Kidney (tissue), 14 donors: ENCODE data around the gene YJU2. TPM values are rescaled to one million over a fixed set of nuclear protein-coding genes. Genes with fewer than 3 reads are reported as not detected.

Experiments used
- DNase-seq, 5 donors: peaks; one replicate each; pipeline ENCODE4 v3.0.0-alpha.2; 2013 to 2020
- FAIRE-seq: peaks from 2 replicates; lab custom pipeline; 2012; peaks lifted over from hg19 to GRCh38; lab: Jason Lieb, UNC
- H3K27ac ChIP-seq, 2 donors: one replicate each; pipeline ENCODE4 v1.7.0; 2013; ENCODE audit warnings: low read depth in 2 of 2, low read length in 2 of 2, inconsistent platforms in 1 of 2
- H3K27me3 ChIP-seq: one replicate; pipeline ENCODE4 v1.7.1; 2013; ENCODE audit warnings: low read length, inconsistent platforms; ENCODE audit not compliant: control insufficient read depth, insufficient read depth
- H3K36me3 ChIP-seq, 3 donors: one replicate each; pipeline versions ENCODE4 v1.7.0 to v1.7.1; 2013; ENCODE audit warnings: low read length in 3 of 3, control low read depth in 1 of 3, inconsistent platforms in 1 of 3; ENCODE audit not compliant: insufficient read depth in 3 of 3, control insufficient read depth in 2 of 3
- H3K4me1 ChIP-seq, 3 donors: one replicate each; pipeline versions ENCODE4 v1.7.0 to v1.7.1; 2013; ENCODE audit warnings: low read length in 3 of 3, inconsistent platforms in 1 of 3, low read depth in 1 of 3; ENCODE audit not compliant: control insufficient read depth in 2 of 3, insufficient read depth in 2 of 3
- H3K4me3 ChIP-seq, 3 donors: one replicate each; pipeline versions ENCODE4 v1.7.0 to v1.8.1; 2013; ENCODE audit warnings: low read length in 3 of 3, control low read depth in 1 of 3, inconsistent platforms in 1 of 3
- H3K9ac ChIP-seq, 3 donors: one replicate each; pipeline versions ENCODE4 v1.7.0 to v1.7.1; 2013; ENCODE audit warnings: low read length in 3 of 3, control low read depth in 1 of 3, inconsistent platforms in 1 of 3
- H3K9me3 ChIP-seq, 3 donors: one replicate each; pipeline versions ENCODE4 v1.7.0 to v1.7.1; 2013; ENCODE audit warnings: low read length in 3 of 3, control low read depth in 1 of 3, inconsistent platforms in 1 of 3; ENCODE audit not compliant: control insufficient read depth in 2 of 3, insufficient read depth in 1 of 3
- CTCF ChIP-seq: IDR thresholded peaks from 3 replicates; pipeline ENCODE4 v1.5.1; 2012; ENCODE audit warnings: mild to moderate bottlenecking, moderate library complexity, borderline replicate concordance; ENCODE audit not compliant: insufficient read depth; ENCODE audit errors: extremely low read depth
- intact Hi-C: fragments of 100-400 bp; cut with DNase I; formaldehyde crosslinking; loops from one replicate; pipeline ENCODE4 v1.11.1; 2022
- polyA plus RNA-seq: library from polyadenylated mRNA; stranded (reverse); fragments of 350-450 nt; fragmentation: Illumina TruSeq; extraction: RNeasy Lipid Tissue Mini Kit (QIAGEN cat#74804); gene quantifications from one replicate; pipeline ENCODE4 v1.2.3, GENCODE V29; 2014; ENCODE audit warnings: low read depth, low replicate concordance; ENCODE audit not compliant: insufficient read depth
- total RNA-seq: library from RNA; stranded (reverse); fragmentation: NEBNext Ultra II Directional; extraction: Animal tissue kit (Norgen Biotek cat#: 25700); gene quantifications from one replicate; pipeline ENCODE4 v1.2.1, GENCODE V29; 2021
- donor health status: control.
- donor health status: control.
- donor health status: control.
- donor health status: control.
- donor health status: control.
- donor health status: DM: yes; HTN: yes; CAD: no.
- donor health status: Normal renal cell carcinoma (clear cell type).

Gene YJU2
- total and polyA plus RNA-seq, 2 donors from 2014 or later, result 22.5 to 26.0 TPM

GRCh38 chr19:4208385-4209094, 38.3 kb upstream of the YJU2 start:
- Histone ChIP-seq H3K9ac (no peak overlapping the region), H3K36me3 (no peaks in the 10 kb centered on the region), H3K4me1 (no peaks in the 10 kb centered on the region), H3K4me3 (no peak overlapping the region), H3K27ac (no peak overlapping the region), H3K9me3 (no peaks in the 10 kb centered on the region), H3K27me3 (no peaks in the 10 kb centered on the region)
- intact Hi-C loops, result no loop called here
- peak in 2 of 5 donors; percentile 29 to 35 for DNase-seq
- peak; percentile 0 for TF ChIP-seq CTCF
- FAIRE-seq, result no peak

- Histone ChIP-seq H3K4me3 (no peak overlapping the region), H3K27me3 (no peaks in the 10 kb centered on the region), H3K9ac (no peak overlapping the region), H3K27ac (no peak overlapping the region), H3K4me1 (no peaks in the 10 kb centered on the region), H3K36me3 (no peaks in the 10 kb centered on the region), H3K9me3 (no peaks in the 10 kb centered on the region)
- FAIRE-seq (no peak), DNase-seq (no peak)
- intact Hi-C loops, result no loop called here
- TF ChIP-seq CTCF, result no peak
Observed at GRCh38 chr19:4210166-4210731, 36.6 kb upstream of the YJU2 start.

- Histone ChIP-seq H3K4me1 (no peaks in the 10 kb centered on the region), H3K27ac (no peak overlapping the region), H3K36me3 (no peaks in the 10 kb centered on the region), H3K27me3 (no peaks in the 10 kb centered on the region), H3K4me3 (no peak overlapping the region), H3K9me3 (no peaks in the 10 kb centered on the region), H3K9ac (no peak overlapping the region)
- no peak for TF ChIP-seq CTCF
- intact Hi-C loops, result no loop called here
- no peak for FAIRE-seq
- no peak for DNase-seq
Observed at GRCh38 chr19:4213116-4213515, 33.8 kb upstream of the YJU2 start.

- no peak for TF ChIP-seq CTCF
- FAIRE-seq, result no peak
- Histone ChIP-seq H3K9me3 (no peaks in the 10 kb centered on the region), H3K9ac (no peak overlapping the region), H3K4me1 (no peaks in the 10 kb centered on the region), H3K27me3 (no peaks in the 10 kb centered on the region), H3K27ac (no peak overlapping the region), H3K4me3 (no peak overlapping the region), H3K36me3 (no peaks in the 10 kb centered on the region)
- intact Hi-C loops, result no loop called here
- DNase-seq, result no peak
Observed at GRCh38 chr19:4215807-4216206, 31.1 kb upstream of the YJU2 start.
